Renal cortex interstitium (tissue), 3 donors: Measurements from ENCODE around the gene TAB2. TPM values are rescaled to one million over a fixed set of nuclear protein-coding genes. Genes with fewer than 3 reads are reported as not detected.

Experiments used
- polyA plus RNA-seq, 3 donors: library from polyadenylated mRNA; unstranded; fragments of 120-200 nt; gene quantifications; one replicate each; pipeline ENCODE4 v1.2.1, GENCODE V29; 2013; ENCODE audit not compliant: insufficient read length in 3 of 3

Gene TAB2
- polyA plus RNA-seq, 3 donors, result 82.6 to 111 (median 91.1) TPM

Other genes starting within 250 kb of the TAB2 start
- 1 to 10 TPM in 1 of 3 donors, under 1 TPM in 2; 0.62 to 1.7 (median 0.79) TPM for gene SUMO4, start 82.5 kb downstream of the TAB2 start, polyA plus RNA-seq
- under 1 TPM; 0.29 to 0.62 (median 0.51) TPM for gene ZC3H12D, start 167.3 kb downstream of the TAB2 start, polyA plus RNA-seq
- 10 to 100 TPM; 53.2 to 66.6 (median 59.4) TPM for gene PPIL4, start 228.3 kb downstream of the TAB2 start, polyA plus RNA-seq
- 100 to 1,000 TPM in 1 of 3 donors, 10 to 100 TPM in 2; 85.5 to 104 (median 90.7) TPM for gene GINM1, start 248.7 kb downstream of the TAB2 start, polyA plus RNA-seq